OCI-LY1 (cell line): ENCODE data around the gene CAD.
A peak's percentile ranks its signal among the peaks of the same experiment; 100 is the strongest.

Source experiments
- H2AFZ ChIP-seq: fragments of 200-600 bp; sonication (generic), shearing (Covaris generic); 2 replicates; pipeline ENCODE4 v1.6.0; 2014; ENCODE audit warnings: antibody characterized with exemption, mild to moderate bottlenecking, low read length
- H3F3A ChIP-seq: fragments of 200-600 bp; sonication (generic), shearing (Covaris generic); 2 replicates; pipeline ENCODE4 v1.6.0; 2014; ENCODE audit warnings: mild to moderate bottlenecking, antibody characterized with exemption, low read length, moderate library complexity; ENCODE audit not compliant: insufficient read depth
- H3K27ac ChIP-seq: fragments of 200-600 bp; sonication (generic); 2 replicates; pipeline ENCODE4 v1.5.1; 2014; ENCODE audit warnings: low read length, mixed run types, mild to moderate bottlenecking, low read depth; ENCODE audit not compliant: poor library complexity, severe bottlenecking
- H3K27me3 ChIP-seq: fragments of 200-600 bp; sonication (generic); 2 replicates; pipeline ENCODE4 v1.6.0; 2014; ENCODE audit warnings: antibody characterized with exemption, mild to moderate bottlenecking, low read length, moderate library complexity; ENCODE audit not compliant: insufficient read depth
- H3K36me3 ChIP-seq: fragments of 200-600 bp; sonication (generic); 2 replicates; pipeline ENCODE4 v1.6.1; 2014; ENCODE audit warnings: mild to moderate bottlenecking, antibody characterized with exemption, low read length, moderate library complexity, mixed read lengths; ENCODE audit not compliant: insufficient read depth
- H3K4me1 ChIP-seq: fragments of 200-600 bp; sonication (generic); 2 replicates; pipeline ENCODE4 v1.5.1; 2014; ENCODE audit warnings: mild to moderate bottlenecking, low read length, moderate library complexity; ENCODE audit not compliant: insufficient read depth, severe bottlenecking
- H3K4me2 ChIP-seq: fragments of 200-600 bp; sonication (generic), shearing (Covaris generic); 2 replicates; pipeline ENCODE4 v1.6.1; 2014; ENCODE audit warnings: low read length
- H3K4me3 ChIP-seq: fragments of 200-600 bp; sonication (generic); 2 replicates; pipeline ENCODE4 v1.5.1; 2014; ENCODE audit warnings: low read length, low read depth, mild to moderate bottlenecking, mixed read lengths; ENCODE audit not compliant: poor library complexity, severe bottlenecking
- H3K79me2 ChIP-seq: fragments of 200-600 bp; shearing (Covaris generic); 2 replicates; pipeline ENCODE4 v1.6.1; 2016; ENCODE audit warnings: mixed run types, low read length, mixed read lengths; ENCODE audit not compliant: insufficient read depth
- H3K9ac ChIP-seq: fragments of 200-600 bp; sonication (generic), shearing (Covaris generic); 2 replicates; pipeline ENCODE4 v1.6.1; 2014; ENCODE audit warnings: mild to moderate bottlenecking, low read length, mixed read lengths
- H3K9me2 ChIP-seq: fragments of 200-600 bp; sonication (generic), shearing (Covaris generic); 2 replicates; pipeline ENCODE4 v1.6.1; 2014; ENCODE audit warnings: low read depth, mild to moderate bottlenecking, low read length, mixed read lengths
- H3K9me3 ChIP-seq: fragments of 200-600 bp; shearing (Covaris generic); 2 replicates; pipeline ENCODE4 v1.6.1; 2014; ENCODE audit warnings: low read length, mixed read lengths
- H4K20me1 ChIP-seq: fragments of 200-600 bp; sonication (generic), shearing (Covaris generic); 2 replicates; pipeline ENCODE4 v1.6.0; 2016; ENCODE audit warnings: mild to moderate bottlenecking, low read length; ENCODE audit not compliant: insufficient read depth
- EZH2 ChIP-seq: fragments of 200-600 bp; sonication (generic), shearing (Covaris generic); IDR thresholded peaks from 2 replicates; pipeline ENCODE4 v1.8.0; 2017; ENCODE audit warnings: borderline replicate concordance, mixed run types, mild to moderate bottlenecking, antibody characterized with exemption, low read length, moderate library complexity, mixed read lengths
- TF ChIP-seq, protein P1 (sequence below): fragments of 200-600 bp; sonication (generic), shearing (Covaris generic); IDR thresholded peaks from 2 replicates; pipeline ENCODE4 v1.5.1; 2017; ENCODE audit warnings: mild to moderate bottlenecking, antibody characterized with exemption, low read length, moderate library complexity, mixed read lengths

The CAD gene

DNA sequence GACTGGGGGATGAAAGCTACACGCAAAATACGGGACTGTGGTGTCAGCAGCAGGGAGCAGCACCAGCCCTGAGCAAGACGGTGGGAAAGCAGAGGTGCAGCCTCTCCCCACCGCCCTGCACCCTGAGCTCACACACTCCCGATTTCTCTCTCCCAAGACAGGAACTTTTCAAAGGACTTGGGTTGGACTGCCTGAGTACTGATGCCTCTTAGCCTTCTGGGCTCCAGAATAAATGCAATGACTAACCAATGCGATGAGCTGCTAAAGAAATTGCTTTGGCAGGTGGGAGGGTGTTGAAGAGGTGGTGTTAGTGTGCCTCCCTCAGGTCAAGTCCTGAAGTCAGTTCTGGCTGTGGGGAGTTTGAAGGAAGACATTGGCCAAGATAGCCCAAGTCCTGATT is 74.7 kb downstream of the CAD start:
- Histone ChIP-seq H4K20me1 (no peaks in the 10 kb centered on the region), H3K4me2 (no peak overlapping the region), H3F3A (no peaks in the 10 kb centered on the region), H3K79me2 (no peaks in the 10 kb centered on the region), H3K4me1 (peaks cover 26% of the 10 kb centered on the region), H3K9me2 (no peaks in the 10 kb centered on the region), H3K9me3 (no peaks in the 10 kb centered on the region), H3K36me3 (no peaks in the 10 kb centered on the region), H3K9ac (no peak overlapping the region), H3K27ac (no peak overlapping the region), H3K27me3 (no peaks in the 10 kb centered on the region), H3K4me3 (no peak overlapping the region), H2AFZ (no peak overlapping the region)
- TF ChIP-seq EZH2, result no peak
- TF ChIP-seq, protein P1, sequence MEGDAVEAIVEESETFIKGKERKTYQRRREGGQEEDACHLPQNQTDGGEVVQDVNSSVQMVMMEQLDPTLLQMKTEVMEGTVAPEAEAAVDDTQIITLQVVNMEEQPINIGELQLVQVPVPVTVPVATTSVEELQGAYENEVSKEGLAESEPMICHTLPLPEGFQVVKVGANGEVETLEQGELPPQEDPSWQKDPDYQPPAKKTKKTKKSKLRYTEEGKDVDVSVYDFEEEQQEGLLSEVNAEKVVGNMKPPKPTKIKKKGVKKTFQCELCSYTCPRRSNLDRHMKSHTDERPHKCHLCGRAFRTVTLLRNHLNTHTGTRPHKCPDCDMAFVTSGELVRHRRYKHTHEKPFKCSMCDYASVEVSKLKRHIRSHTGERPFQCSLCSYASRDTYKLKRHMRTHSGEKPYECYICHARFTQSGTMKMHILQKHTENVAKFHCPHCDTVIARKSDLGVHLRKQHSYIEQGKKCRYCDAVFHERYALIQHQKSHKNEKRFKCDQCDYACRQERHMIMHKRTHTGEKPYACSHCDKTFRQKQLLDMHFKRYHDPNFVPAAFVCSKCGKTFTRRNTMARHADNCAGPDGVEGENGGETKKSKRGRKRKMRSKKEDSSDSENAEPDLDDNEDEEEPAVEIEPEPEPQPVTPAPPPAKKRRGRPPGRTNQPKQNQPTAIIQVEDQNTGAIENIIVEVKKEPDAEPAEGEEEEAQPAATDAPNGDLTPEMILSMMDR, result peak; percentile 55
